HepG2 (cell line): Measurements from ENCODE around the gene OTOP2. TPM values are rescaled to one million over a fixed set of nuclear protein-coding genes. Genes with fewer than 3 reads are reported as not detected.
A peak's percentile ranks its signal among the peaks of the same experiment; 100 is the strongest.

Experiments
- FLYWCH1 ChIP-seq: sonication (generic); formaldehyde crosslinking; IDR thresholded peaks from 2 replicates; pipeline ENCODE4 v1.8.1; 2023; ENCODE audit warnings: mild to moderate bottlenecking, missing genetic modification reagents
- HDAC1 ChIP-seq: sonication (generic); formaldehyde crosslinking; IDR thresholded peaks from 2 replicates; pipeline ENCODE4 v1.5.1; 2020; ENCODE audit warnings: mild to moderate bottlenecking, missing genetic modification reagents
- JUND ChIP-seq: sonication (generic); formaldehyde crosslinking; IDR thresholded peaks from 2 replicates; pipeline ENCODE4 v1.8.0; 2022; ENCODE audit warnings: mild to moderate bottlenecking, missing genetic modification reagents
- MTA3 ChIP-seq: sonication (generic); formaldehyde crosslinking; IDR thresholded peaks from 2 replicates; pipeline ENCODE4 v1.4.0; 2020; ENCODE audit warnings: missing genetic modification reagents
- NFKBIZ ChIP-seq: IDR thresholded peaks from 2 replicates; pipeline ENCODE4 v1.6.1; 2018; ENCODE audit warnings: missing genetic modification reagents, missing compliant biosample characterization
- PATZ1 ChIP-seq: sonication (generic); formaldehyde crosslinking; IDR thresholded peaks from 2 replicates; pipeline ENCODE4 v1.4.0; 2020; ENCODE audit warnings: missing genetic modification reagents
- REL ChIP-seq: sonication (generic); formaldehyde crosslinking; conservative IDR thresholded peaks from 2 replicates; pipeline ENCODE4 v1.8.0; 2022; ENCODE audit warnings: mild to moderate bottlenecking, missing genetic modification reagents, moderate library complexity
- SP5 ChIP-seq: IDR thresholded peaks from 2 replicates; pipeline ENCODE4 v1.6.1; 2016; ENCODE audit warnings: low read depth, borderline replicate concordance
- ZNF205 ChIP-seq: IDR thresholded peaks from 2 replicates; pipeline ENCODE4 v1.6.1; 2018; ENCODE audit warnings: missing biosample characterization, missing genetic modification reagents
- ZNF253 ChIP-seq: sonication (generic); formaldehyde crosslinking; IDR thresholded peaks from 2 replicates; pipeline ENCODE4 v1.8.0; 2022; ENCODE audit warnings: mild to moderate bottlenecking, missing genetic modification reagents, borderline replicate concordance
- ZNF777 ChIP-seq: sonication (generic); formaldehyde crosslinking; IDR thresholded peaks from 2 replicates; pipeline ENCODE4 v1.4.0; 2020; ENCODE audit warnings: missing genetic modification reagents
- polyA plus RNA-seq, 8 experiments: library from polyadenylated mRNA; depleted of rRNA in 3 of 8; stranded (reverse) in 7 of 8; unstranded in 1 of 8; fragments of >200 nt; fragmentation: Illumina TruSeq in 4 of 8; extraction: Trizol in 4 of 8; gene quantifications; 2 replicates each; pipeline versions ENCODE4 v1.2.1 to v1.2.3, GENCODE V29; 2011 to 2016; ENCODE audit warnings: low read depth in 4 of 8, missing spikeins in 1 of 8, mixed read lengths in 1 of 8; ENCODE audit not compliant: insufficient read depth in 1 of 8
- total RNA-seq, 5 experiments: library from RNA; depleted of rRNA; stranded (reverse); fragments of >200 nt; fragmentation: Illumina TruSeq; extraction: Trizol; gene quantifications; 2 replicates each; pipeline ENCODE4 v1.2.3, GENCODE V29; 2016; ENCODE audit warnings: low read depth in 1 of 5
- TF ChIP-seq, protein P1 (sequence below): sonication (generic); formaldehyde crosslinking; IDR thresholded peaks from 2 replicates; pipeline ENCODE4 v1.5.1; 2020; ENCODE audit warnings: mild to moderate bottlenecking, missing genetic modification reagents
- TF ChIP-seq, protein P2 (sequence below): sonication (generic); formaldehyde crosslinking; IDR thresholded peaks from 2 replicates; pipeline ENCODE4 v1.4.0; 2020; ENCODE audit warnings: low read depth, mild to moderate bottlenecking, missing genetic modification reagents

The OTOP2 gene
- total and polyA plus RNA-seq, 2 of the 13 experiments (the other 11 are each of a cell fraction or from before 2014, with no cell fraction given), result not detected

GRCh38 chr17:74922694-74923537 lies 1.2 kb upstream of the OTOP2 start, which contains the start of gene USH1G (continued):
- TF ChIP-seq NFKBIZ (CRISPR knock-in tag), result no peak
- TF ChIP-seq HDAC1 (CRISPR knock-in tag), result no peak
- no peak for TF ChIP-seq ZNF205 (CRISPR knock-in tag)
- TF ChIP-seq FLYWCH1 (CRISPR knock-in tag), result no peak
- TF ChIP-seq ZNF777 (CRISPR knock-in tag), result peak; percentile 64; the same call in 1 of the 2 replicates
- no peak for TF ChIP-seq MTA3
- no peak for TF ChIP-seq REL (CRISPR knock-in tag)
- TF ChIP-seq ZNF253 (CRISPR knock-in tag), result no peak
- TF ChIP-seq, protein P1, sequence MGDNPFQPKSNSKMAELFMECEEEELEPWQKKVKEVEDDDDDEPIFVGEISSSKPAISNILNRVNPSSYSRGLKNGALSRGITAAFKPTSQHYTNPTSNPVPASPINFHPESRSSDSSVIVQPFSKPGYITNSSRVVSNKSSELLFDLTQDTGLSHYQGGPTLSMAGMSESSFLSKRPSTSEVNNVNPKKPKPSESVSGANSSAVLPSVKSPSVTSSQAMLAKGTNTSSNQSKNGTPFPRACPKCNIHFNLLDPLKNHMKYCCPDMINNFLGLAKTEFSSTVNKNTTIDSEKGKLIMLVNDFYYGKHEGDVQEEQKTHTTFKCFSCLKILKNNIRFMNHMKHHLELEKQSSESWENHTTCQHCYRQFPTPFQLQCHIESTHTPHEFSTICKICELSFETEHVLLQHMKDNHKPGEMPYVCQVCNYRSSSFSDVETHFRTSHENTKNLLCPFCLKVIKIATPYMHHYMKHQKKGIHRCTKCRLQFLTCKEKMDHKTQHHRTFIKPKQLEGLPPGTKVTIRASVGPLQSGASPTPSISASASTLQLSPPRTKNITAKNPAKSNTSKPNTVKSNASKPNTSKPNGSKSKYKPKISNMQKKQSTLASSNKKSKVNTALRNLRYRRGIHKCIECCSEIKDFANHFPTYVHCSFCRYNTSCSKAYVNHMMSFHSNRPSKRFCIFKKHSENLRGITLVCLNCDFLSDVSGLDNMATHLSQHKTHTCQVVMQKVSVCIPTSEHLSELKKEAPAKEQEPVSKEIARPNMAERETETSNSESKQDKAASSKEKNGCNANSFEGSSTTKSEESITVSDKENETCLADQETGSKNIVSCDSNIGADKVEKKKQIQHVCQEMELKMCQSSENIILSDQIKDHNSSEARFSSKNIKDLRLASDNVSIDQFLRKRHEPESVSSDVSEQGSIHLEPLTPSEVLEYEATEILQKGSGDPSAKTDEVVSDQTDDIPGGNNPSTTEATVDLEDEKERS (CRISPR knock-in tag), result 0 out of 2 replicates have a peak, but pooled peaks have one; percentile 29
- 0 out of 2 replicates have a peak, but pooled peaks have one; percentile 22 for TF ChIP-seq SP5 (CRISPR knock-in tag)
- TF ChIP-seq, protein P2, sequence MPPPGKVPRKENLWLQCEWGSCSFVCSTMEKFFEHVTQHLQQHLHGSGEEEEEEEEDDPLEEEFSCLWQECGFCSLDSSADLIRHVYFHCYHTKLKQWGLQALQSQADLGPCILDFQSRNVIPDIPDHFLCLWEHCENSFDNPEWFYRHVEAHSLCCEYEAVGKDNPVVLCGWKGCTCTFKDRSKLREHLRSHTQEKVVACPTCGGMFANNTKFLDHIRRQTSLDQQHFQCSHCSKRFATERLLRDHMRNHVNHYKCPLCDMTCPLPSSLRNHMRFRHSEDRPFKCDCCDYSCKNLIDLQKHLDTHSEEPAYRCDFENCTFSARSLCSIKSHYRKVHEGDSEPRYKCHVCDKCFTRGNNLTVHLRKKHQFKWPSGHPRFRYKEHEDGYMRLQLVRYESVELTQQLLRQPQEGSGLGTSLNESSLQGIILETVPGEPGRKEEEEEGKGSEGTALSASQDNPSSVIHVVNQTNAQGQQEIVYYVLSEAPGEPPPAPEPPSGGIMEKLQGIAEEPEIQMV (CRISPR knock-in tag), result no peak
- TF ChIP-seq PATZ1 (CRISPR knock-in tag), result peak; percentile 17; the same call in 1 of the 2 replicates
- no peak for TF ChIP-seq JUND (CRISPR knock-in tag)
- TF ChIP-seq, all 625 proteins: peak for 12
